Uterus (tissue), 4 donors: ENCODE measurements around the gene KIF26B. TPM values are rescaled to one million over a fixed set of nuclear protein-coding genes. Genes with fewer than 3 reads are reported as not detected.

ENCODE experiments used
- DNase-seq, 2 donors: peaks; one replicate each; pipeline ENCODE4 v3.0.0-alpha.2; 2019 to 2020
- H3K27ac ChIP-seq, 2 donors: fragments of 200-600 bp; sonication (generic); 1 replicate in 1 of 2; 2 replicates in 1 of 2; pipeline ENCODE4 v1.5.1; 2016 to 2018
- H3K27me3 ChIP-seq, 2 donors: fragments of 200-600 bp; sonication (generic); one replicate each; pipeline ENCODE4 v1.5.1; 2018 to 2019; ENCODE audit warnings: control low read depth in 1 of 2
- H3K36me3 ChIP-seq, 2 donors: fragments of 200-600 bp; sonication (generic); one replicate each; pipeline ENCODE4 v1.5.1; 2019; ENCODE audit warnings: control low read depth in 1 of 2
- H3K4me1 ChIP-seq, 2 donors: fragments of 200-600 bp; sonication (generic); one replicate each; pipeline ENCODE4 v1.5.1; 2018 to 2019; ENCODE audit warnings: control low read depth in 1 of 2
- H3K4me3 ChIP-seq, 2 donors: fragments of 200-600 bp; sonication (generic); 1 replicate in 1 of 2; 2 replicates in 1 of 2; pipeline ENCODE4 v1.5.1; 2018 to 2019; ENCODE audit warnings: mild to moderate bottlenecking in 1 of 2
- H3K9me3 ChIP-seq, 2 donors: fragments of 200-600 bp; sonication (generic); one replicate each; pipeline ENCODE4 v1.5.1; 2019; ENCODE audit warnings: control low read depth in 1 of 2
- POLR2A ChIP-seq, 2 donors: fragments of 450-650 bp; IDR thresholded peaks; one replicate each; pipeline ENCODE4 v1.6.1; 2016; ENCODE audit warnings: antibody characterized with exemption in 2 of 2, mild to moderate bottlenecking in 1 of 2, moderate library complexity in 1 of 2
- intact Hi-C: fragments of 100-400 bp; cut with DNase I; formaldehyde crosslinking; loops from one replicate; pipeline ENCODE4 v1.15.1; 2023; ENCODE audit warnings: low total_unique reads
- total RNA-seq, 4 donors: library from RNA; depleted of rRNA in 3 of 4; stranded (reverse); fragments of >200 nt in 3 of 4; gene quantifications; one replicate each; pipeline versions ENCODE4 v1.1.0 to v1.2.4, GENCODE V29; 2014 to 2023
- TF ChIP-seq, protein P1 (sequence below), 4 experiments: fragments of 200-600 bp in 2 of 4; fragments of 450-650 bp in 2 of 4; sonication (generic) in 2 of 4; IDR thresholded peaks; one replicate each; pipeline ENCODE4 v1.5.1; 2016 to 2019; ENCODE audit warnings: antibody characterized with exemption in 4 of 4, mild to moderate bottlenecking in 2 of 4, moderate library complexity in 1 of 4
- donor health status: DM: yes; HTN: yes; CAD: no.

Gene KIF26B
- total RNA-seq, 4 donors from 2014 or later = 0.27 to 17.4 (median 1.3) TPM; not detected in 1

DNA sequence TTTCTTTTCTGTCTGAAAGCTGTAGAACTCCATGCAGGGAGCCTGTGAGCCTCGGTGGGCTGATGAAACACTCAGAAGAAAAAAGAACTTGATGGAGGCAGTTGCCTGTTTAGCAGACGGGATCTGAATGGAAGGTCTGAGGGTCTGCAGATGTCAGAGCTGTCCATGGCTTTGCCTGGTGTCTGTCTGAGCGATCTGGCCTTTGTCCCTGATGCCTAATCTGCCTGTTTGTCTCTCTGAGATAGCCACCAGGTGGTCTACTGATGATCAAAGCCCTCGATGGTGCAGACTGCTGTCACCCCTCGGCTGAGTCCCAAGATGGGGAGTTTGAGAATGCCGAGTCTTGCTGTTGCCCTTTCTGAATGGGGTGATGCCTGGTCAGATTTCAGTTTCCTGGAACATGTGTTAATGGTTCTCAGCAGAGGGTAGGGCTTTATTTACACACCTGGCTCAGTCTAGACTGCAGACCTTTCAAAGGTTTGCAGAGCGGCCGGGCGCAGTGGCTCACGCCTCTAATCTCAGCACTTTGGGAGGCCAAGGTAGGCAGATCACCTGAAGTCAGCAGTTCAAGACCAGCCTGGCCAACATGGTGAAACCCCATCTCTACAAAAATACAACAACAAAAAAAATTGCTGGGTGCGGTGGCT is 90.4 kb downstream of the KIF26B start:
- H3K27me3 ChIP-seq = no peaks in the 10 kb centered on the region
- intact Hi-C loops = no loop called here
- DNase-seq = no peak
- H3K27ac ChIP-seq = no peak overlapping the region
- H3K4me3 ChIP-seq = no peak overlapping the region
- TF ChIP-seq POLR2A (IDR thresholded peaks at IDR 0.05) = no peak
- no peaks in the 10 kb centered on the region for H3K9me3 ChIP-seq
- no peaks in the 10 kb centered on the region for H3K36me3 ChIP-seq
- H3K4me1 ChIP-seq = no peaks in the 10 kb centered on the region

DNA sequence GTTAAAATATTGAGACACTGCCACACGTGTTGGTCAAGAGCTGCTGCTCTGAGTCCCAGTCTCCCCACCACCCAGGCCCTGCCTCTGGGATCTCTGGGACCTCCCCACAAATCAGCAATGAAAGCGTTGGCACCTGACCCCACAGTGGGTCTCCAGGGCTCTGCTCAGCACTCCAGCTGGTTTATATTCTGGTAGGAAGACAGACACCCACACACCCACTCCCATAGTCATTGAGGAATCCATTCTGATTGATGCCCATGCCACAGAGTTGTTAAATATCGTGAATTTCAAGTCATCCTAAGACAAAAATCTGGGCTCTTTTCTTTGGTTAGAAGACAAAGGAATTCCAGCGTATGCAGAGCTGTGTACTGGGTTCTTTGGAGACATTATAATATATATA is 91.6 kb downstream of the KIF26B start:
- TF ChIP-seq, protein P1, sequence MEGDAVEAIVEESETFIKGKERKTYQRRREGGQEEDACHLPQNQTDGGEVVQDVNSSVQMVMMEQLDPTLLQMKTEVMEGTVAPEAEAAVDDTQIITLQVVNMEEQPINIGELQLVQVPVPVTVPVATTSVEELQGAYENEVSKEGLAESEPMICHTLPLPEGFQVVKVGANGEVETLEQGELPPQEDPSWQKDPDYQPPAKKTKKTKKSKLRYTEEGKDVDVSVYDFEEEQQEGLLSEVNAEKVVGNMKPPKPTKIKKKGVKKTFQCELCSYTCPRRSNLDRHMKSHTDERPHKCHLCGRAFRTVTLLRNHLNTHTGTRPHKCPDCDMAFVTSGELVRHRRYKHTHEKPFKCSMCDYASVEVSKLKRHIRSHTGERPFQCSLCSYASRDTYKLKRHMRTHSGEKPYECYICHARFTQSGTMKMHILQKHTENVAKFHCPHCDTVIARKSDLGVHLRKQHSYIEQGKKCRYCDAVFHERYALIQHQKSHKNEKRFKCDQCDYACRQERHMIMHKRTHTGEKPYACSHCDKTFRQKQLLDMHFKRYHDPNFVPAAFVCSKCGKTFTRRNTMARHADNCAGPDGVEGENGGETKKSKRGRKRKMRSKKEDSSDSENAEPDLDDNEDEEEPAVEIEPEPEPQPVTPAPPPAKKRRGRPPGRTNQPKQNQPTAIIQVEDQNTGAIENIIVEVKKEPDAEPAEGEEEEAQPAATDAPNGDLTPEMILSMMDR (IDR thresholded peaks at IDR 0.05) = no peak
- no peak for TF ChIP-seq POLR2A (IDR thresholded peaks at IDR 0.05)
- H3K4me1 ChIP-seq = no peaks in the 10 kb centered on the region
- H3K4me3 ChIP-seq = no peak overlapping the region
- intact Hi-C loops = no loop called here
- H3K27me3 ChIP-seq = no peaks in the 10 kb centered on the region
- no peaks in the 10 kb centered on the region for H3K9me3 ChIP-seq
- H3K27ac ChIP-seq = no peak overlapping the region
- DNase-seq = no peak
- H3K36me3 ChIP-seq = no peaks in the 10 kb centered on the region

DNA sequence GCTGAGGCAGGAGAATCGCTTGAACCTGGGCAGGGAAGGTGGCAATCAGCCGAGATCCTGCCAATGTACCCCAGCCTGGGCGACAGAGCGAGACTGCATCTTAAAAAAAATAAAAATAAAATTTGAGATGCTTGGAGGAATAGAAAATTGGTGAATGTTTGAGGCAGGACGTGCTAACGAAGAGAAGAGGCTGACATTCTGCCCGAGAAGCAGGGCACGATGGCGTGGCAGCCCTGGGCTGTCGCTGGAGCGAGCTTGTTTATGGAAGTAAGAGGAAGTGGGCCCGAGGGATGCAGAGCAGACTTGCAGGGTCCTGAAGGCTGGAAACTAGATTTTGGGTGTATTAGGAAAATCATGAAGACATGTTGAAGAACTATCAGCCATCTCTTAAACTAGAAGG is 92.6 kb downstream of the KIF26B start:
- intact Hi-C loops = no loop called here
- Histone ChIP-seq H3K36me3 (no peaks in the 10 kb centered on the region), H3K4me3 (no peak overlapping the region), H3K4me1 (no peaks in the 10 kb centered on the region), H3K9me3 (no peaks in the 10 kb centered on the region), H3K27ac (no peak overlapping the region), H3K27me3 (no peaks in the 10 kb centered on the region)
- DNase-seq = no peak
- TF ChIP-seq, protein P1 (IDR thresholded peaks at IDR 0.05) = no peak
- no peak for TF ChIP-seq POLR2A (IDR thresholded peaks at IDR 0.05)

DNA sequence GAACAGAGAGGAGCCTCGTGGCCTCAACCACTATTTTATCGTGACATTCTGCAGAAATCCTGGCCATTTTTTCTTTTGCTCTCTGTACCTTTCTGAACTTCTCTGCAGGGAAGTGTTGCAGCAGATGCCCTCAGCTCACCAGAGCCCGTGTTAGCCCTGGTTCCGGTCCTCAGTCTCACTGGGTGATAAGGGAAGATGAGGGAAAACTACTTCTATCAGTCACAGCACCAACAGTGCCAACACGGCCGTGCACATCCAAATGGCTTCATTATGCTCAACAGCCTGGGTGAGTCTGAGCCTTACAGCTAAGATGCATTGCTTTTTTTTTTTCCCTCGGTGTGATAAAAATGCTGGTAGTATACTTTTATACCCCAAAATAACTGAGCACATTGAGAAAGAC is 93.0 kb downstream of the KIF26B start:
- H3K36me3 ChIP-seq = no peaks in the 10 kb centered on the region
- H3K27me3 ChIP-seq = no peaks in the 10 kb centered on the region
- H3K4me1 ChIP-seq = no peaks in the 10 kb centered on the region
- no peak for TF ChIP-seq POLR2A (IDR thresholded peaks at IDR 0.05)
- TF ChIP-seq, protein P1 (IDR thresholded peaks at IDR 0.05) = no peak
- intact Hi-C loops = no loop called here
- no peak overlapping the region for H3K4me3 ChIP-seq
- DNase-seq = no peak
- no peaks in the 10 kb centered on the region for H3K9me3 ChIP-seq
- no peak overlapping the region for H3K27ac ChIP-seq

DNA sequence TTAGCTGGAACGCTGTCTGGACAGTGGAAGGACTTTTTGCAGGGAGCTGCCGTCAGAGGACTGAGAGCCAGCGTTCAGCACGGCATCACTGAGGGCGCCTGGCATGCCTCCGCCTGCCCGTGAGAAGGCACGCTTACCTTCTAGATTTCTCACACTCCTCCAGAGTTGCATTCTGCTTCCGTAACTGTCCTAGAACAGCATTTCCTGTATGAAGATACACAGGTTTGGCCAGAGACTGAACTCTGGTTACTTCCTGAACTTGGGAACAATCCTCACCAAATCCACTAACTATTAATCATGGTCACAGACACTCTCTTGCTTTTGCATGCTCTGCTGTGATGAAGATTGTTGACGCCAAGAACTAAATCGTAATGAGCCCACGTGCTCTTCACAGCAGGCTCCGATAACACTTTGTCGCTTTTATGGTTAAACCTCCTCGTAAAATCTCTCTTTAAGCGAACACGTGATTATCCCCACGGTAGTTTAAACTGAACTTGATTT is 93.5 kb downstream of the KIF26B start:
- no peak for TF ChIP-seq POLR2A (IDR thresholded peaks at IDR 0.05)
- TF ChIP-seq, protein P1 (IDR thresholded peaks at IDR 0.05) = no peak
- Histone ChIP-seq H3K9me3 (no peaks in the 10 kb centered on the region), H3K27ac (no peak overlapping the region), H3K36me3 (no peaks in the 10 kb centered on the region), H3K27me3 (no peaks in the 10 kb centered on the region), H3K4me1 (no peaks in the 10 kb centered on the region), H3K4me3 (no peak overlapping the region)
- DNase-seq = no peak
- intact Hi-C loops = no loop called here
